Mesodermal cell (in vitro differentiated cells): ENCODE data around the gene PDE4B.
"Not testable (repeated sequence)": the region's sequence is repeated elsewhere in the genome, so short reads cannot be mapped to it uniquely, and the experiment has no call there.

Experiments
- H3K27ac ChIP-seq: 2 replicates; pipeline ENCODE4 v1.7.0; 2013; ENCODE audit warnings: mild to moderate bottlenecking, low read depth, low read length, moderate library complexity; ENCODE audit not compliant: severe bottlenecking
- H3K36me3 ChIP-seq: 2 replicates; pipeline ENCODE4 v1.7.1; 2013; ENCODE audit warnings: mild to moderate bottlenecking, low read length, moderate library complexity; ENCODE audit not compliant: control insufficient read depth, insufficient read depth
- H3K4me1 ChIP-seq: one replicate; pipeline ENCODE4 v1.7.1; 2013; ENCODE audit warnings: mild to moderate bottlenecking, low read length; ENCODE audit not compliant: insufficient read depth, control insufficient read depth, poor library complexity, severe bottlenecking
- H3K4me3 ChIP-seq: 2 replicates; pipeline ENCODE4 v1.7.0; 2013; ENCODE audit warnings: low read length, control low read depth, mild to moderate bottlenecking; ENCODE audit not compliant: insufficient read depth, poor library complexity, severe bottlenecking; ENCODE audit errors: extremely low read depth
- H3K9me3 ChIP-seq: 2 replicates; pipeline ENCODE4 v1.7.1; 2013; ENCODE audit warnings: mild to moderate bottlenecking, low read length, moderate library complexity; ENCODE audit not compliant: control insufficient read depth
- WGBS, 2 experiments: methylation state at CpG; one replicate each; pipeline ENCODE4 v1.1.5; 2013; ENCODE audit warnings: missing lambda C conversion rate in 2 of 2; ENCODE audit not compliant: insufficient coverage in 2 of 2; 5-methylcytosine and 5-hydroxymethylcytosine counted together

Gene PDE4B

DNA sequence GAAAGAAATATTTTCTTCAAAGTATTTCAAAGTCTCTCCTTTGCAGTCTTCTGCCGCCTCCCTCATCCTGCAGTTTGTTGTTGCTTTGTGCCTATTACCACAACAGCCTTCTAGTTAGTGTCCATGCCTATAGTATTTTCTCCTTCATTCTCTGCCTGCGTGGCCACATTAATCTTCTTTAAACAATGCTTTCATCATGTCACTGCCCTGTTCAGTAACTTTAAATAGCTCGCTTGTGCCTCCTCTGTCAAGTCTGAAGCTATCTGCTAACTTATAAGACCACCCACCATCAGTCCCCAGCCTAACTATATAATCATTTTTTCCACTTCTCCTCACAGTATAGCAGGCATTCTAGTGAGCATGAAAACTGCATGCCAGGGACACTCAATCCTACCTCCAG is 290.3 kb downstream of the PDE4B start:
- 76 to 77% methylated on average over 3 of the region's 3 CpGs for WGBS, 2 experiments
- Histone ChIP-seq H3K4me3 (no peak overlapping the region), H3K36me3 (no peaks in the 10 kb centered on the region), H3K27ac (no peak overlapping the region), H3K9me3 (no peaks in the 10 kb centered on the region), H3K4me1 (no peaks in the 10 kb centered on the region)

DNA sequence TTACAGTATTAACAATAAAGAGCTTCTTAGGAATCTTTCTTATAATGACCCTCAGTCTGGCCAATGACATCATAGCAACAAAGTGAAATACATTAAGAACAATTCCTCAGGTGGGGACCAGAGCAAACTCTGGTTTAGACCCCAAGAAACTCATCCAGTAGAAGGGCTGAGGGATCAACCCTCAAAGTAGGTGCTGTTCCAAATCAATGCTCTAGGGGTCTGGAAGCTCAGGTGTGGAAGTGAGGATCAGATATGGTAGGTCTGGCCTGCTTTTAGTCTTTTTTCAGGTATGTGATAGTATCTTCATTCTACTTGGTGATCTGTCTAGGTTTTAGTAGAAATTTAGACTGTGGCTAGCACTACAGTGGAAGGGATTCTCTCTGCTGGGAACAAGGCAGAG is 291.7 kb downstream of the PDE4B start:
- H3K4me3 ChIP-seq = no peak overlapping the region

GRCh38 chr1:66085600-66085999 is 292.9 kb downstream of the PDE4B start:
- Histone ChIP-seq H3K4me3 (no peak overlapping the region), H3K4me1 (no peaks in the 10 kb centered on the region), H3K27ac (no peak overlapping the region), H3K36me3 (no peaks in the 10 kb centered on the region), H3K9me3 (no peaks in the 10 kb centered on the region)
- WGBS, 2 experiments = 56 to 62% methylated on average over 1 to 3 of the region's 4 CpGs

More for the DNA sequence above, 291.7 kb downstream of the PDE4B start:
- Histone ChIP-seq H3K4me1 (no peaks in the 10 kb centered on the region), H3K36me3 (no peaks in the 10 kb centered on the region), H3K27ac (no peak overlapping the region), H3K9me3 (no peaks in the 10 kb centered on the region)

- no peak overlapping the region for H3K4me3 ChIP-seq
- no peaks in the 10 kb centered on the region for H3K36me3 ChIP-seq
- H3K9me3 ChIP-seq = no peaks in the 10 kb centered on the region
- H3K4me1 ChIP-seq = no peaks in the 10 kb centered on the region
- H3K27ac ChIP-seq = no peak overlapping the region
- WGBS, 2 experiments = 75% methylated on average over 2 of the region's 3 CpGs; no CpG with 5 or more reads in 1 of the 2 experiments
Measured at GRCh38 chr1:66088787-66089186, 296.1 kb downstream of the PDE4B start.

- Histone ChIP-seq H3K4me3 (no peak overlapping the region), H3K4me1 (no peaks in the 10 kb centered on the region), H3K9me3 (no peaks in the 10 kb centered on the region), H3K27ac (no peak overlapping the region), H3K36me3 (no peaks in the 10 kb centered on the region)
- 80% methylated on average over 1 of the region's 7 CpGs; no CpG with 5 or more reads in 1 of the 2 experiments for WGBS, 2 experiments
Measured at GRCh38 chr1:66090859-66091457, 298.3 kb downstream of the PDE4B start.

- Histone ChIP-seq H3K4me3 (no peak overlapping the region), H3K9me3 (no peaks in the 10 kb centered on the region), H3K4me1 (no peaks in the 10 kb centered on the region), H3K27ac (no peak overlapping the region), H3K36me3 (no peaks in the 10 kb centered on the region)
- WGBS, 2 experiments = 100% methylated on average over 1 of the region's 1 CpG; no CpG with 5 or more reads in 1 of the 2 experiments
Measured at GRCh38 chr1:66095190-66095589, 302.5 kb downstream of the PDE4B start.

GRCh38 chr1:66100959-66101358 is 308.3 kb downstream of the PDE4B start:
- not testable (repeated sequence) for H3K36me3 ChIP-seq, H3K27ac ChIP-seq, H3K4me1 ChIP-seq, H3K9me3 ChIP-seq, H3K4me3 ChIP-seq
- 100% methylated on average over 1 of the region's 4 CpGs; no CpG with 5 or more reads in 1 of the 2 experiments for WGBS, 2 experiments

GRCh38 chr1:66104076-66104475 is 311.4 kb downstream of the PDE4B start:
- not testable (repeated sequence) for H3K4me1 ChIP-seq, H3K27ac ChIP-seq
- no CpG with 5 or more reads among the region's 5 CpGs for WGBS, 2 experiments

DNA sequence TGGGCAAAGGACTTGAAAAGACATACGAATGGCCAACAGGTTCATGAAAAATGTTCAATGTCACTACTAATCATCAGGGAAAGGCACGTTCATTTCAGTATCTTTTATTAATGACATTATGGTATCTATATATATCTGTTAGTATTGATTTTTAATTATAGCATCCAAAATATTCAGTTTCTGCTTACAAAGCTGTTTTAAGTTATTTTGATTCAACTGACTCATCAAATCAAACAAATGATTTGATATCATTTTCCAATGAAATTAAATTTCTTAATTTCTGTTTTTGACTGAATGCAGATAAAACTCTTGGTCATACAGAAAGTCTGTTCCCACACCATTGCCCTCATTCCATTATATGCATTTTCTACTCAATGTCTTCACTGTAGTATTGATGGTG is 315.9 kb downstream of the PDE4B start:
- no peak overlapping the region for H3K27ac ChIP-seq
- H3K9me3 ChIP-seq = no peaks in the 10 kb centered on the region
- WGBS, 2 experiments = 83% methylated on average over 1 of the region's 2 CpGs; no CpG with 5 or more reads in 1 of the 2 experiments
- no peaks in the 10 kb centered on the region for H3K36me3 ChIP-seq
- no peak overlapping the region for H3K4me3 ChIP-seq
- H3K4me1 ChIP-seq = no peaks in the 10 kb centered on the region

More at GRCh38 chr1:66104076-66104475, 311.4 kb downstream of the PDE4B start:
- not testable (repeated sequence) for H3K36me3 ChIP-seq, H3K9me3 ChIP-seq, H3K4me3 ChIP-seq

- WGBS, 2 experiments = 80 to 86% methylated on average over 2 of the region's 2 CpGs
- H3K9me3 ChIP-seq = no peaks in the 10 kb centered on the region
- no peak overlapping the region for H3K27ac ChIP-seq
- H3K4me3 ChIP-seq = no peak overlapping the region
- H3K36me3 ChIP-seq = no peaks in the 10 kb centered on the region
- no peaks in the 10 kb centered on the region for H3K4me1 ChIP-seq
Measured at GRCh38 chr1:66112744-66113400, 320.2 kb downstream of the PDE4B start.

DNA sequence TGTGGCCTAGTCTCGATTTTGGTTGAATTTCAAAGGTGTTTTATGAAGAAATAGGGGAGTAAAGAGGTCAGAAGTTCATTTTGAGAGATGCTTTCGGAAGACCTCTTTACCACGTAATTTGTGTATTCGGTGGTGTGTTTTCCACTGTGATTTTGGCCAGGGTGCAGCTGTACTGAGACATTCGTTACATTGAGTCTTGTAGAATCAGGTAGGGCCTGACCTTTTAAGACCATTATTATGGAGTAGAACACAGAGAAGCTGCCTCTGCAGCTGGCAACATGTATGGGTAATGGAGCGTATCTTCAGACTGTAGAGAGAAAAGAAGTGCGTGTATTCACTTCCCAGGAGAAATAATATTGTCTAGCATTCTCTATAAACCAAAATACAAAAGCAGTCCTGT is 326.5 kb downstream of the PDE4B start:
- Histone ChIP-seq H3K27ac (no peak overlapping the region), H3K4me3 (no peak overlapping the region), H3K9me3 (no peaks in the 10 kb centered on the region), H3K36me3 (no peaks in the 10 kb centered on the region), H3K4me1 (no peaks in the 10 kb centered on the region)
- WGBS, 2 experiments = 91 to 95% methylated on average over 5 to 6 of the region's 7 CpGs
